Activated CD4-positive, alpha-beta memory T cell treated with anti-CD3 and anti-CD28 coated beads, Interleukin-2, amount 10 ng/mL, durations not matched to agents 7 days and 5 days (primary cell): ENCODE measurements around the gene ATP11A. TPM values are rescaled to one million over a fixed set of nuclear protein-coding genes. Genes with fewer than 3 reads are reported as not detected.

Experiments
- CTCF ChIA-PET: fragments of 350-600 bp; sonication (Branson Sonifier 250); formaldehyde crosslinking; loops from one replicate; lab custom pipeline; 2021; ENCODE audit warnings: antibody characterized with exemption, inconsistent platforms; lab: Charles Lee
- POLR2A ChIA-PET: fragments of 350-600 bp; sonication (Branson Sonifier 250); formaldehyde crosslinking; loops from one replicate; lab custom pipeline; 2021; ENCODE audit warnings: antibody characterized with exemption; lab: Charles Lee
- DNase-seq: peaks from one replicate; pipeline ENCODE4 v3.0.0-alpha.2; 2020
- H3K27ac Mint-ChIP-seq: one replicate; pipeline ENCODE4 v1.8.0; 2021; ENCODE audit warnings: mild to moderate bottlenecking, mixed read lengths
- H3K27me3 Mint-ChIP-seq: one replicate; pipeline ENCODE4 v1.8.0; 2021; ENCODE audit warnings: mixed read lengths
- H3K36me3 Mint-ChIP-seq: one replicate; pipeline ENCODE4 v1.8.0; 2021; ENCODE audit warnings: low read depth, mixed read lengths
- H3K4me1 Mint-ChIP-seq: one replicate; pipeline ENCODE4 v1.8.0; 2021; ENCODE audit warnings: mixed read lengths
- H3K4me3 Mint-ChIP-seq: one replicate; pipeline ENCODE4 v1.8.0; 2021; ENCODE audit warnings: mild to moderate bottlenecking, mixed read lengths
- H3K9me3 Mint-ChIP-seq: one replicate; pipeline ENCODE4 v1.8.0; 2021; ENCODE audit warnings: mixed read lengths
- total RNA-seq, 2 experiments: library from RNA; stranded (reverse); gene quantifications; one replicate each; pipeline ENCODE4 v1.2.3, GENCODE V29; 2021

ATP11A gene
- total RNA-seq, 2 experiments from 2014 or later: 52.5 to 53.3 TPM

GRCh38 chr13:112775791-112776279 lies 86.0 kb downstream of the ATP11A start:
- H3K4me3 Mint-ChIP-seq: no peak overlapping the region
- ChIA-PET CTCF (no interaction called here), POLR2A (no interaction called here)
- no peak overlapping the region for H3K27ac Mint-ChIP-seq
- H3K27me3 Mint-ChIP-seq: no peaks in the 10 kb centered on the region
- no peaks in the 10 kb centered on the region for H3K9me3 Mint-ChIP-seq
- DNase-seq: no peak
- peaks cover 3% of the 10 kb centered on the region for H3K36me3 Mint-ChIP-seq
- peaks cover 5% of the 10 kb centered on the region for H3K4me1 Mint-ChIP-seq

GRCh38 chr13:112776354-112776753 lies 86.5 kb downstream of the ATP11A start:
- Mint-ChIP-seq H3K36me3 (peaks cover 3% of the 10 kb centered on the region), H3K27ac (no peak overlapping the region), H3K27me3 (no peaks in the 10 kb centered on the region), H3K4me1 (peaks cover 5% of the 10 kb centered on the region), H3K4me3 (no peak overlapping the region), H3K9me3 (no peaks in the 10 kb centered on the region)
- POLR2A ChIA-PET: no interaction called here
- CTCF ChIA-PET: no interaction called here
- DNase-seq: no peak

DNA sequence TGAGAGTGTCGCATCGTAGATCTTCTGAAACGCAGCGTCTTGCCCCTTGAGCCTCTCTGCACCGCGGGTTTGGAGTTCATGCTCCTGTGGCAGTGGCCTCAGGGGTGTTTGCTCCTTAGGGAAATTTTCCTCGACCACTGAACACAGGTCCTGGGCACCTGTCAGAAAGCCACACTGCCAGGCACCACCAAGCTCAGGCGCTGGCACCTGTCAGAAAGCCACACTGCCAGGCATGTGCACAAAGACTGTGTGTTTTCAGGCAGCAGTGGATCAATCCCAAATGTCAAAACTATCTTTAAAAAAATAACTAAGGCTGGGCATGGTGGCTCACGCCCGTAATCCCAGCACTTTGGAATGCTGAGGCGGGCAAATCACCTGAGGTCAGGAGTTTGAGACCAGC lies 87.1 kb downstream of the ATP11A start:
- H3K4me1 Mint-ChIP-seq: peaks cover 5% of the 10 kb centered on the region
- DNase-seq: no peak
- H3K9me3 Mint-ChIP-seq: no peaks in the 10 kb centered on the region
- ChIA-PET CTCF (no interaction called here), POLR2A (no interaction called here)
- H3K27me3 Mint-ChIP-seq: no peaks in the 10 kb centered on the region
- no peak overlapping the region for H3K4me3 Mint-ChIP-seq
- peaks cover 3% of the 10 kb centered on the region for H3K36me3 Mint-ChIP-seq
- no peak overlapping the region for H3K27ac Mint-ChIP-seq

DNA sequence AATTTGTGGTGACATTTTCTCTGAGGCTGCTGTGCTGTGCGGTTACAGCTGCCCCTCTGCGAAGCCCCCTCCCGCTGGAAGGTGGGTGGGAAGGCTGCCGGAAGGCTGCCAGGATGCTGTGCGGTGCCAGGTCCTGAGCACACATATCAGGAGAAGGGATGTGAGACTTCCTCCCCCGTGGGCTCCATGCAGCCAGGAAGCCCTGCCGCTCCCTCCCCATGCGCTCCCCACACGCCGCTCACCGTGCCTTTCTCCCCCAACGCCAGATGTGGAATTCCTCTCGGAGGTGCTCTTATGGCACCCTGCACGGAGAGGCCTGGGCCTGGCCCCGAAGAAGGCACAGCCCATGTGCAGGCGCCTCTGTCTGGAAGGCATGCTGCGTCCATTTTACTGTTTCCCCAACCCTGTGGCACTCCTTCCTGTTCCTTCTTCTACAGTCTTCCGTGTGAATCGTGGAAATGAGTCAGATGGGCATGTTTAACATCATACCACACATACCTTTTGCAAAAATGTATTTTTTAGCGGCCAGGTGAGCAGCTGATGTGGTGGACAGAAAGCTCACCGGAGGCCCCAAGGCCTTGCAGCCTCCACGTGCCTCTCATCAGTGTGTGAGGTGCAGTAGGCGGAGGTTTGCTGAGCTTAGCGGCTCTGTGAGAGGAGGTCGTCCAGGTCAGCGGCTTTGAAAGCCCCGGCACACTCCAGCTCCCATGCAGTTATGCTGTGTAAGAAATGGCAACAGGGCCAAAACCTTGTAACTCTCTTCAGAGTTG lies 88.0 kb downstream of the ATP11A start:
- POLR2A ChIA-PET: no interaction called here
- no peak for DNase-seq
- Mint-ChIP-seq H3K36me3 (peaks cover 3% of the 10 kb centered on the region), H3K27ac (no peak overlapping the region), H3K4me1 (peaks cover 5% of the 10 kb centered on the region), H3K4me3 (no peak overlapping the region), H3K27me3 (no peaks in the 10 kb centered on the region), H3K9me3 (no peaks in the 10 kb centered on the region)
- CTCF ChIA-PET: no interaction called here

GRCh38 chr13:112779856-112780604 lies 90.2 kb downstream of the ATP11A start:
- ChIA-PET POLR2A (no interaction called here), CTCF (no interaction called here)
- no peak overlapping the region for H3K27ac Mint-ChIP-seq
- H3K4me3 Mint-ChIP-seq: no peak overlapping the region
- peaks cover 3% of the 10 kb centered on the region for H3K36me3 Mint-ChIP-seq
- H3K27me3 Mint-ChIP-seq: no peaks in the 10 kb centered on the region
- no peak for DNase-seq
- H3K4me1 Mint-ChIP-seq: peaks cover 5% of the 10 kb centered on the region
- H3K9me3 Mint-ChIP-seq: no peaks in the 10 kb centered on the region

- DNase-seq: no peak
- H3K9me3 Mint-ChIP-seq: no peaks in the 10 kb centered on the region
- POLR2A ChIA-PET: no interaction called here
- peaks cover 5% of the 10 kb centered on the region for H3K4me1 Mint-ChIP-seq
- CTCF ChIA-PET: no interaction called here
- no peak overlapping the region for H3K27ac Mint-ChIP-seq
- H3K27me3 Mint-ChIP-seq: no peaks in the 10 kb centered on the region
- no peak overlapping the region for H3K4me3 Mint-ChIP-seq
- H3K36me3 Mint-ChIP-seq: peaks cover 5% of the 10 kb centered on the region
These were observed 91.4 kb downstream of the ATP11A start for GRCh38 chr13:112781287-112781686.

DNA sequence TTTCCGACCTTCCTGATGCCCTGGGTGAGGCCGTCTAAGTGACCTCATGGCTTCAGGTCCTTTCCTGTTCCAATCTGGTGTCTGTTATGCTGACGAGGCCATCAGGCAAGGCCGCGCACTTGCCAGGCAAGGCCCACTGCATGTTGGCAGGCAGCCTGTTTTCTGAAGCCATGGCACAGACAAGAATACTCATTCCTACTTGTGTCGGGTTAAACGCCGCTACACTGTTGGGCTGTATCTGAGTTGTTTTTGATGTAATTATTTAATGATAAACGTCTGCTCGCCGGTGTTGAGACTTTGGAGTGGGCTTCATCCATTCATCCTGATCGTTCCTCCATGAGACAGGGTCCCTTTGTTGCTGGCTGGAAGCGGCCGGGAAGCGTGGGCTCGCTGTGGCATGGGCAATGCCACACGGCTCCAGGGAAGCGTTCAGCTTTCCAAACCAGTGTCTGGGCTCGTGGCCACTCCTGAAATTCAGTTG lies 92.1 kb downstream of the ATP11A start:
- POLR2A ChIA-PET: no interaction called here
- Mint-ChIP-seq H3K9me3 (no peaks in the 10 kb centered on the region), H3K4me3 (no peak overlapping the region), H3K4me1 (peaks cover 5% of the 10 kb centered on the region), H3K27ac (no peak overlapping the region), H3K27me3 (no peaks in the 10 kb centered on the region), H3K36me3 (peaks cover 8% of the 10 kb centered on the region)
- DNase-seq: no peak
- CTCF ChIA-PET: interaction anchor here (0.6 kb wide), 1 partner anchor 21 kb away, joined by 3 read pairs; no protein-coding TSS in a partner anchor

- POLR2A ChIA-PET: no interaction called here
- Mint-ChIP-seq H3K27me3 (no peaks in the 10 kb centered on the region), H3K9me3 (no peaks in the 10 kb centered on the region), H3K4me3 (no peak overlapping the region), H3K27ac (no peak overlapping the region), H3K36me3 (peaks cover 8% of the 10 kb centered on the region), H3K4me1 (peaks cover 5% of the 10 kb centered on the region)
- CTCF ChIA-PET: no interaction called here
- DNase-seq: no peak
These were observed 92.7 kb downstream of the ATP11A start for GRCh38 chr13:112782429-112783010.

DNA sequence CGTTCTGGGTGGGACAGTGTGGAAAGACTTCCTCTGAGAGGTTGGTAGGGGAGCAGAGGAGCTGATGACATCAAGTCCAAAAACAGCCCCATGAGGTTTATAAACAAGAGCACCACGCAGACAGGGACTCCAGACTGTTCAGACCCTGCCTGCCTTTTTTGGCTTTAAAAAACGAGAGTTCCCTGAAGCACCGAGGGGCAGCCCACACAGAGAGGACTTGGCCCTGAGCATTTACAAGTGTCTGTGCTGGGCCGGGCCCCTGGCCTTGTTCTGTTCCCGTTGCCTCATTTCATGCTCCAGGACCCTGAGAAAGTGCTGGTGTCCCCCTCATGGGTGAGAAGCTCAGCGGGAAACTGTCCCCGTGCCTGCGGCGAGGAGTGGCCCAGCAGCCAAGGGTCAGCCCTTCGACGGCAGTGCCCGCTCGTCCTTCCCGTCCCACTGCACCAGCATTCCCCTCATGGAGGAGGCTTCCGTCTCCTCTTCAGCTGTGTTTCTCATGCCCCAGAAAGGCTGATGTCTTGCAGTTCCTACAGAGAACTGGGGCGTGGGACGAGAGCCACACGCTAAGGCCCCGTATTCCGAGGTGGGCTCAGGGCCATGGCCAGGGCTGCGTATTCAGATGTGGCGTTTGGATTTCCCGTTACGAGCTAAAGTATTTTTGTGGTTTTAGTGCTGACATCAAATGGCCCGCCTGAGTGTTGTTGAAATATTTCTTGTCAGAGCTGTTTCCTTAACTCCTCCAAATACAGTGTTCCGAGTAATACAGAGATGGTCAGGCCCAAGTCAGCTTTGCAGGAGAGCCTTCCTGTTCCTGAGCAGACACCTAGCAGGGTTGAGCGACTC lies 93.5 kb downstream of the ATP11A start:
- Mint-ChIP-seq H3K4me3 (no peak overlapping the region), H3K9me3 (no peaks in the 10 kb centered on the region), H3K36me3 (peaks cover 5% of the 10 kb centered on the region), H3K4me1 (peaks cover 5% of the 10 kb centered on the region), H3K27me3 (no peaks in the 10 kb centered on the region), H3K27ac (no peak overlapping the region)
- POLR2A ChIA-PET: no interaction called here
- DNase-seq: no peak
- CTCF ChIA-PET: interaction anchor here (0.9 kb wide), 1 partner anchor 143 kb away, joined by 5 read pairs; no protein-coding TSS in a partner anchor

- no peak for DNase-seq
- H3K4me3 Mint-ChIP-seq: no peak overlapping the region
- peaks cover 7% of the 10 kb centered on the region for H3K36me3 Mint-ChIP-seq
- H3K27me3 Mint-ChIP-seq: no peaks in the 10 kb centered on the region
- H3K27ac Mint-ChIP-seq: no peak overlapping the region
- POLR2A ChIA-PET: no interaction called here
- no peaks in the 10 kb centered on the region for H3K9me3 Mint-ChIP-seq
- CTCF ChIA-PET: interaction anchor here (0.9 kb wide), 1 partner anchor 143 kb away, joined by 5 read pairs; no protein-coding TSS in a partner anchor
- peaks cover 5% of the 10 kb centered on the region for H3K4me1 Mint-ChIP-seq
These were observed 94.1 kb downstream of the ATP11A start for GRCh38 chr13:112783978-112784371.

- CTCF ChIA-PET: no interaction called here
- no peak overlapping the region for H3K4me3 Mint-ChIP-seq
- no peak for DNase-seq
- POLR2A ChIA-PET: no interaction called here
- H3K9me3 Mint-ChIP-seq: no peaks in the 10 kb centered on the region
- H3K27me3 Mint-ChIP-seq: no peaks in the 10 kb centered on the region
- H3K4me1 Mint-ChIP-seq: peaks cover 5% of the 10 kb centered on the region
- peaks cover 10% of the 10 kb centered on the region for H3K36me3 Mint-ChIP-seq
- no peak overlapping the region for H3K27ac Mint-ChIP-seq
These were observed 95.1 kb downstream of the ATP11A start for GRCh38 chr13:112784811-112785482.

DNA sequence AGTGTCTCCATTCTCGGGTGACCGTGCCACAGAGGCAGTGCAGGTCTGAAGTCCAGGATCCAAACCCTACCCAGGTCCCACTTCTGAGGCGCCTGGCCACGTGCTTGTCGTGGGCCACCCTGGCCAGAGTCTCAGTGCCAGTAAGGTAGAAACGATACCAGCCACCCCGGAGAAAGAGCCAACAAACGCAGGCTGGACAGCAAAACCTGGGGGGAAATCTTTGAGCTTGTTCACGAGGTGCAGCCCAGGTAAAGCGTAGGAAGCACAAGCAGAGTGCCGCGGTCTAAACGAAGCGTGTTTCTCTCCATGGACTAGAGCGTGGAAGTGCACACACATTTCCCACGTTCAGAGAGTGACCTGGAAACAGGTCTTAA lies 95.6 kb downstream of the ATP11A start:
- H3K27ac Mint-ChIP-seq: no peak overlapping the region
- CTCF ChIA-PET: no interaction called here
- no peak overlapping the region for H3K4me3 Mint-ChIP-seq
- POLR2A ChIA-PET: no interaction called here
- peaks cover under 1% of the 10 kb centered on the region for H3K4me1 Mint-ChIP-seq
- H3K9me3 Mint-ChIP-seq: no peaks in the 10 kb centered on the region
- H3K27me3 Mint-ChIP-seq: no peaks in the 10 kb centered on the region
- H3K36me3 Mint-ChIP-seq: peaks cover 10% of the 10 kb centered on the region
- no peak for DNase-seq
